Heart left ventricle (tissue), 16 donors: ENCODE measurements around the gene KIDINS220. TPM values are rescaled to one million over a fixed set of nuclear protein-coding genes. Genes with fewer than 3 reads are reported as not detected.

ENCODE experiments used
- ATAC-seq, 4 donors: fragments of 200-7000 bp; cut with Tn5 transposase; one replicate each; pipeline ENCODE4 v1.9.1; 2020 to 2022; ENCODE audit warnings: moderate library complexity in 4 of 4, mild to moderate bottlenecking in 3 of 4, moderate number of reproducible peaks in 1 of 4
- DNase-seq, 5 donors: peaks; one replicate each; pipeline ENCODE4 v3.0.0-alpha.2; 2020
- H3K27ac ChIP-seq, 12 donors: fragments of 200-600 bp; sonication (generic) in 4 of 12; one replicate each; pipeline versions ENCODE4 v1.5.0 to v1.8.0; 2016 to 2022; ENCODE audit warnings: mild to moderate bottlenecking in 2 of 12
- H3K27me3 ChIP-seq, 9 donors: fragments of 200-600 bp; sonication (generic) in 2 of 9; one replicate each; pipeline versions ENCODE4 v1.5.1 to v1.8.0; 2016 to 2022; ENCODE audit warnings: mild to moderate bottlenecking in 3 of 9
- H3K36me3 ChIP-seq, 9 donors: fragments of 200-600 bp; sonication (generic) in 2 of 9; one replicate each; pipeline versions ENCODE4 v1.5.0 to v1.8.0; 2018 to 2022; ENCODE audit warnings: mild to moderate bottlenecking in 2 of 9
- H3K4me1 ChIP-seq, 12 donors: fragments of 200-600 bp; sonication (generic) in 4 of 12; one replicate each; pipeline versions ENCODE4 v1.5.0 to v1.8.0; 2016 to 2022; ENCODE audit warnings: mild to moderate bottlenecking in 3 of 12
- H3K4me3 ChIP-seq, 12 donors: fragments of 200-600 bp; sonication (generic) in 4 of 12; one replicate each; pipeline versions ENCODE4 v1.5.0 to v1.8.0; 2017 to 2022; ENCODE audit warnings: mild to moderate bottlenecking in 9 of 12, moderate library complexity in 4 of 12
- H3K9me3 ChIP-seq, 12 donors: fragments of 200-600 bp; sonication (generic) in 4 of 12; one replicate each; pipeline versions ENCODE4 v1.5.0 to v1.8.0; 2016 to 2022; ENCODE audit warnings: mild to moderate bottlenecking in 1 of 12
- CTCF ChIP-seq, 12 donors: fragments of 200-600 bp; sonication (generic) in 4 of 12; IDR thresholded peaks; one replicate each; pipeline versions ENCODE4 v1.5.0 to v1.8.0; 2018 to 2022; ENCODE audit warnings: antibody characterized with exemption in 12 of 12, mild to moderate bottlenecking in 5 of 12
- POLR2A ChIP-seq, 2 donors: fragments of 450-650 bp; IDR thresholded peaks; one replicate each; pipeline ENCODE4 v1.6.1; 2017; ENCODE audit warnings: antibody characterized with exemption in 2 of 2, mild to moderate bottlenecking in 2 of 2, moderate library complexity in 2 of 2
- WGBS, 4 donors: extraction: QIAGEN DNeasy Blood & Tissue Kit in 2 of 4; methylation state at CpG; one replicate each; pipeline versions ENCODE4 v1.1.5 to v1.1.7; 2013 to 2018; 5-methylcytosine and 5-hydroxymethylcytosine counted together
- intact Hi-C, 10 donors: fragments of 100-400 bp; cut with DNase I; formaldehyde crosslinking; loops; one replicate each; pipeline versions ENCODE4 v1.11.1 to v1.14.2; 2022
- polyA plus RNA-seq, 2 donors: library from polyadenylated mRNA; stranded (reverse); fragments of 200-250 nt; gene quantifications; one replicate each; pipeline ENCODE4 v1.2.3, GENCODE V29; 2013
- total RNA-seq, 9 donors: library from RNA; depleted of rRNA in 2 of 9; stranded (reverse); fragments of >200 nt in 2 of 9; fragmentation: NEBNext Ultra II Directional in 3 of 9; extraction: Animal tissue kit (Norgen Biotek cat#: 25700) in 3 of 9; gene quantifications; one replicate each; pipeline versions ENCODE4 v1.1.0 to v1.2.4, GENCODE V29; 2016 to 2023
- donor health status: ischemic (EF 13 %, LVEDD 7.1; RV severe dilation, severe dysfunction).
- donor health status: healthy with polysubstance abuse.
- donor health status: DM: no; HTN: yes; CAD: no.
- donor health status: DM: no; HTN: no; CAD: no.
- donor health status: ischemic (EF 25% LVEDD 6.9; RV normal size, moderate dysfunction).
- donor health status: ischemic (EF 25% LVEDD 5.7; RV mildly dilated, moderate dysfunction).
- donor health status: healthy.
- donor health status: DM: yes; HTN: yes; CAD: no.
- donor health status: ischemic (EF 35%, LVEDD 5.7; RV mildly dilated, moderate dysfunction).
- donor health status: nonischemic (EF 11% LVEDD 7.7; RV severe dilation, severe dysfunction).
- donor health status: DM: yes; HTN: yes; CAD: no.
- donor health status: PGD.
- donor health status: ischemic (EF 29% LVEDD 5.4; RV normal size, mild dysfunction).
- donor health status: nonischemic (EF 23%, LVEDD 6.1; RV moderate dilation, normal function).

Gene KIDINS220
- total and polyA plus RNA-seq, 11 donors, result 22.7 to 108 (median 74.5) TPM

GRCh38 chr2:8798393-8798792, 39.0 kb downstream of the KIDINS220 start:
- 76 to 81% (median 78%) methylated on average over 2 of the region's 2 CpGs for WGBS, 4 donors
- H3K36me3 ChIP-seq, result peaks cover 0 to 100% (median 91%) of the 10 kb centered on the region in 9 donors
- TF ChIP-seq POLR2A (IDR thresholded peaks at IDR 0.05), result no peak
- TF ChIP-seq CTCF (IDR thresholded peaks at IDR 0.05), result no peak
- H3K27ac ChIP-seq, result no peak overlapping the region
- peaks cover 0 to 33% (median 11%) of the 10 kb centered on the region in 12 donors for H3K4me1 ChIP-seq
- intact Hi-C loops, result no loop called here
- H3K9me3 ChIP-seq, result no peaks in the 10 kb centered on the region
- no peaks in the 10 kb centered on the region for H3K27me3 ChIP-seq
- no peak overlapping the region for H3K4me3 ChIP-seq
- no peak for ATAC-seq
- no peak for DNase-seq

GRCh38 chr2:8797682-8798081, 39.7 kb downstream of the KIDINS220 start:
- 76 to 88% (median 78%) methylated on average over 2 of the region's 2 CpGs for WGBS, 4 donors

GRCh38 chr2:8796878-8797550, 40.4 kb downstream of the KIDINS220 start:
- TF ChIP-seq POLR2A (IDR thresholded peaks at IDR 0.05), result no peak
- no peak for TF ChIP-seq CTCF (IDR thresholded peaks at IDR 0.05)
- H3K4me1 ChIP-seq, result peaks cover 0 to 22% (median 8%) of the 10 kb centered on the region in 12 donors
- peak overlapping the region in 7 of 12 donors; percentile 8 to 56 (median 32) for H3K27ac ChIP-seq
- H3K9me3 ChIP-seq, result no peaks in the 10 kb centered on the region
- DNase-seq (no peak), ATAC-seq (peak in 1 of 4 donors; percentile 35)
- H3K36me3 ChIP-seq, result peaks cover 0 to 100% (median 96%) of the 10 kb centered on the region in 9 donors
- no peaks in the 10 kb centered on the region for H3K27me3 ChIP-seq
- H3K4me3 ChIP-seq, result no peak overlapping the region
- intact Hi-C loops, result no loop called here
- 50 to 67% (median 59%) methylated on average over 6 of the region's 6 CpGs for WGBS, 4 donors

More at GRCh38 chr2:8797682-8798081, 39.7 kb downstream of the KIDINS220 start:
- H3K36me3 ChIP-seq, result peaks cover 0 to 100% (median 96%) of the 10 kb centered on the region in 9 donors
- no peak overlapping the region for H3K27ac ChIP-seq
- no peaks in the 10 kb centered on the region for H3K9me3 ChIP-seq
- H3K4me1 ChIP-seq, result peaks cover 0 to 28% (median 11%) of the 10 kb centered on the region in 12 donors
- H3K27me3 ChIP-seq, result no peaks in the 10 kb centered on the region
- H3K4me3 ChIP-seq, result no peak overlapping the region
- TF ChIP-seq CTCF (IDR thresholded peaks at IDR 0.05) (no peak), POLR2A (IDR thresholded peaks at IDR 0.05) (no peak)
- intact Hi-C loops, result no loop called here
- no peak for ATAC-seq
- no peak for DNase-seq

- no peak overlapping the region for H3K4me3 ChIP-seq
- H3K4me1 ChIP-seq, result peaks cover 0 to 20% (median 7%) of the 10 kb centered on the region in 12 donors
- intact Hi-C loops, result no loop called here
- peak overlapping the region in 8 of 12 donors; percentile 1 to 56 (median 32) for H3K27ac ChIP-seq
- TF ChIP-seq POLR2A (IDR thresholded peaks at IDR 0.05) (no peak), CTCF (IDR thresholded peaks at IDR 0.05) (no peak)
- peak; percentile 64 to 77 (median 74) for ATAC-seq
- 46 to 60% (median 54%) methylated on average over 9 of the region's 9 CpGs for WGBS, 4 donors
- no peaks in the 10 kb centered on the region for H3K9me3 ChIP-seq
- peaks cover 0 to 100% (median 96%) of the 10 kb centered on the region in 9 donors for H3K36me3 ChIP-seq
- no peaks in the 10 kb centered on the region for H3K27me3 ChIP-seq
- DNase-seq, result no peak
These were observed 41.0 kb downstream of the KIDINS220 start for GRCh38 chr2:8796315-8796848.
